Panc1 (cell line): Measurements from ENCODE around the gene TCEANC2.

Experiments used
- REST ChIP-seq, 2 experiments: IDR thresholded peaks; 2 replicates each; pipeline ENCODE4 v1.6.1; 2011 to 2012; ENCODE audit warnings: low read depth in 2 of 2, control low read depth in 1 of 2, low read length in 1 of 2, mild to moderate bottlenecking in 1 of 2, moderate library complexity in 1 of 2; ENCODE audit not compliant: insufficient read depth in 1 of 2
- TCF7L2 ChIP-seq: IDR thresholded peaks from 2 replicates; pipeline ENCODE4 v1.6.1; 2011; ENCODE audit warnings: mild to moderate bottlenecking, low read depth, low read length, inconsistent platforms
- TF ChIP-seq, protein P1 (sequence below): fragments of 450-650 bp; IDR thresholded peaks from 2 replicates; pipeline ENCODE4 v1.5.1; 2017; ENCODE audit warnings: mild to moderate bottlenecking

DNA sequence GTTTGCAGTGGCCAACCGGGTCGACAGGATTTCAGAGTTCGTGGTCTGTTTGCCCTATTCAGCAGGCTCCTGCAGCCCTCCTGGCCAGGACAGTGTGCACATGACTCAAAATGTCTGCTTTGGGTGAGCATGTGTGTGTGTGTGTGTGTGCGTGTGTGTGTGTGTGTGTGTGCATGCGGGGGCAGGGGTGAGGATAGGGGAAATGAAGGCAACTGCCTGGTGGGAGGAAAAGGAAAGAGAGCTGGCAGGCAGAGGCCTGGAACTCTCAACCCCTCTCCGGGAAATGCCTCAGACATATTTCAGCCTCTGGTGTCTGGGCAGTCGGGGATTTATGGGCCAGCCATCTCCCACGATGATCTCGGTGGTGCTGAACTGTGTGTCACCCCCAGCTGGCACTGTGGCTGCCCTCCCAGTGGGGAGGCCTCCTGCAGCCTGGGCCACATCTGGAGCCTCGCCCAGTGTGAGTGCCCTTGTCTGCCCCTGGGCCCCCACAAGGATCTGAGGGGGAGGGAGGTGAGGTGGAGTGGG lies 84.2 kb downstream of the TCEANC2 start:
- TF ChIP-seq, protein P1, sequence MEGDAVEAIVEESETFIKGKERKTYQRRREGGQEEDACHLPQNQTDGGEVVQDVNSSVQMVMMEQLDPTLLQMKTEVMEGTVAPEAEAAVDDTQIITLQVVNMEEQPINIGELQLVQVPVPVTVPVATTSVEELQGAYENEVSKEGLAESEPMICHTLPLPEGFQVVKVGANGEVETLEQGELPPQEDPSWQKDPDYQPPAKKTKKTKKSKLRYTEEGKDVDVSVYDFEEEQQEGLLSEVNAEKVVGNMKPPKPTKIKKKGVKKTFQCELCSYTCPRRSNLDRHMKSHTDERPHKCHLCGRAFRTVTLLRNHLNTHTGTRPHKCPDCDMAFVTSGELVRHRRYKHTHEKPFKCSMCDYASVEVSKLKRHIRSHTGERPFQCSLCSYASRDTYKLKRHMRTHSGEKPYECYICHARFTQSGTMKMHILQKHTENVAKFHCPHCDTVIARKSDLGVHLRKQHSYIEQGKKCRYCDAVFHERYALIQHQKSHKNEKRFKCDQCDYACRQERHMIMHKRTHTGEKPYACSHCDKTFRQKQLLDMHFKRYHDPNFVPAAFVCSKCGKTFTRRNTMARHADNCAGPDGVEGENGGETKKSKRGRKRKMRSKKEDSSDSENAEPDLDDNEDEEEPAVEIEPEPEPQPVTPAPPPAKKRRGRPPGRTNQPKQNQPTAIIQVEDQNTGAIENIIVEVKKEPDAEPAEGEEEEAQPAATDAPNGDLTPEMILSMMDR = no peak
- TF ChIP-seq TCF7L2 = no peak
- no peak for TF ChIP-seq REST (IDR thresholded peaks at IDR 0.05; ENCODE audit: insufficient read depth in 1 of 2, low read depth in 2 of 2, low read length in 1 of 2)
